CD4-positive, alpha-beta memory T cell (primary cell): ENCODE results near the gene PRR19. TPM values are rescaled to one million over a fixed set of nuclear protein-coding genes. Genes with fewer than 3 reads are reported as not detected.

ENCODE experiments used
- CTCF ChIA-PET: fragments of 350-600 bp; sonication (Branson Sonifier 250); formaldehyde crosslinking; loops from one replicate; lab custom pipeline; 2021; ENCODE audit warnings: inconsistent platforms; ENCODE audit not compliant: partially characterized antibody; lab: Charles Lee
- POLR2A ChIA-PET: fragments of 350-600 bp; sonication (Branson Sonifier 250); formaldehyde crosslinking; loops from one replicate; lab custom pipeline; 2021; ENCODE audit not compliant: partially characterized antibody; lab: Charles Lee
- DNase-seq, 5 donors: peaks; one replicate each; pipeline versions ENCODE4 v3.0.0 to v3.0.0-alpha.2; 2020 to 2022; ENCODE audit warnings: mixed read lengths in 1 of 5
- H3K27ac ChIP-seq: one replicate; pipeline ENCODE4 v1.7.0; 2013; ENCODE audit warnings: low read depth, low read length
- H3K27me3 ChIP-seq: 2 replicates; pipeline ENCODE4 v1.7.0; 2013; ENCODE audit warnings: mild to moderate bottlenecking, low read length, moderate library complexity; ENCODE audit not compliant: insufficient read depth
- H3K36me3 ChIP-seq: 2 replicates; pipeline ENCODE4 v1.7.0; 2013; ENCODE audit warnings: mild to moderate bottlenecking, low read length, moderate library complexity; ENCODE audit not compliant: insufficient read depth
- H3K4me1 ChIP-seq: 2 replicates; pipeline ENCODE4 v1.7.0; 2013; ENCODE audit warnings: mild to moderate bottlenecking, low read length, moderate library complexity; ENCODE audit not compliant: insufficient read depth
- H3K4me3 ChIP-seq, 2 donors: one replicate each; pipeline ENCODE4 v1.7.0; 2013; ENCODE audit warnings: low read length in 2 of 2, mild to moderate bottlenecking in 1 of 2
- H3K9me3 ChIP-seq, 2 donors: one replicate each; pipeline ENCODE4 v1.7.0; 2013; ENCODE audit warnings: low read length in 2 of 2, control low read depth in 1 of 2; ENCODE audit not compliant: control insufficient read depth in 1 of 2
- H3K27ac Mint-ChIP-seq, 7 donors: one replicate each; pipeline ENCODE4 v1.8.0; 2020 to 2021; ENCODE audit warnings: mixed read lengths in 7 of 7, mild to moderate bottlenecking in 6 of 7, inconsistent platforms in 3 of 7, moderate library complexity in 3 of 7
- H3K27me3 Mint-ChIP-seq, 2 donors: one replicate each; pipeline ENCODE4 v1.8.0; 2020 to 2021; ENCODE audit warnings: mixed read lengths in 2 of 2
- H3K36me3 Mint-ChIP-seq, 2 donors: one replicate each; pipeline ENCODE4 v1.8.0; 2020 to 2021; ENCODE audit warnings: mixed read lengths in 2 of 2, inconsistent platforms in 1 of 2, mild to moderate bottlenecking in 1 of 2
- H3K4me1 Mint-ChIP-seq, 4 donors: one replicate each; pipeline ENCODE4 v1.8.0; 2020 to 2021; ENCODE audit warnings: mixed read lengths in 4 of 4, mild to moderate bottlenecking in 1 of 4
- H3K4me3 Mint-ChIP-seq, 8 donors: one replicate each; pipeline ENCODE4 v1.8.0; 2020 to 2021; ENCODE audit warnings: mixed read lengths in 8 of 8, mild to moderate bottlenecking in 7 of 8, moderate library complexity in 6 of 8, inconsistent platforms in 3 of 8
- H3K9me3 Mint-ChIP-seq, 8 donors: one replicate each; pipeline ENCODE4 v1.8.0; 2020 to 2021; ENCODE audit warnings: mixed read lengths in 8 of 8, mild to moderate bottlenecking in 5 of 8, inconsistent platforms in 3 of 8, moderate library complexity in 1 of 8
- intact Hi-C: fragments of 100-400 bp; cut with micrococcal nuclease; formaldehyde crosslinking; loops from one replicate; pipeline ENCODE4 v1.15.1; 2023
- polyA plus RNA-seq, 2 donors: library from polyadenylated mRNA; unstranded; fragments of 300-500 nt; fragmentation: Illumina TruSeq; gene quantifications; one replicate each; pipeline ENCODE4 v1.2.3, GENCODE V29; 2021
- total RNA-seq, 2 experiments: library from RNA; stranded (reverse); gene quantifications; one replicate each; pipeline ENCODE4 v1.2.3, GENCODE V29; 2021

Gene PRR19
- total and polyA plus RNA-seq, 4 experiments from 2014 or later = 0.28 to 0.85 (median 0.56) TPM

GRCh38 chr19:42290523-42291434 is 11.2 kb upstream of the PRR19 start:
- Histone ChIP-seq H3K27ac (no peak overlapping the region), H3K27me3 (no peaks in the 10 kb centered on the region), H3K36me3 (peaks cover 43% of the 10 kb centered on the region), H3K4me3 (no peak overlapping the region), H3K4me1 (peaks cover 14% of the 10 kb centered on the region), H3K9me3 (no peaks in the 10 kb centered on the region)
- peak; percentile 43 to 61 (median 48) for DNase-seq
- Mint-ChIP-seq H3K27me3 (no peaks in the 10 kb centered on the region), H3K36me3 (peaks cover 9 to 55% of the 10 kb centered on the region in 2 donors), H3K27ac (no peak overlapping the region), H3K4me1 (peaks cover 8 to 19% (median 12%) of the 10 kb centered on the region in 4 donors), H3K4me3 (peak overlapping the region in 1 of 8 donors; percentile 20), H3K9me3 (no peaks in the 10 kb centered on the region)
- POLR2A ChIA-PET = no interaction called here
- intact Hi-C loops = no loop called here
- CTCF ChIA-PET = interaction anchor here (0.7 to 1.0 kb wide), 2 partner anchors 50 to 186 kb away, joined by 3 read pairs; no protein-coding TSS in a partner anchor

- Histone ChIP-seq H3K27ac (no peak overlapping the region), H3K36me3 (peaks cover 43% of the 10 kb centered on the region), H3K27me3 (no peaks in the 10 kb centered on the region), H3K4me1 (peaks cover 8% of the 10 kb centered on the region), H3K4me3 (no peak overlapping the region), H3K9me3 (no peaks in the 10 kb centered on the region)
- peak overlapping the region in 1 of 8 donors; percentile 8 for H3K4me3 Mint-ChIP-seq
- H3K9me3 Mint-ChIP-seq = no peaks in the 10 kb centered on the region
- H3K4me1 Mint-ChIP-seq = peaks cover 3 to 19% (median 10%) of the 10 kb centered on the region in 4 donors
- H3K27me3 Mint-ChIP-seq = no peaks in the 10 kb centered on the region
- intact Hi-C loops = no loop called here
- ChIA-PET POLR2A (interaction anchor here (1.0 kb wide), 1 partner anchor 9 kb away, joined by 3 read pairs; no protein-coding TSS in a partner anchor), CTCF (no interaction called here)
- peak in 1 of 5 donors; percentile 39 for DNase-seq
- peak overlapping the region in 4 of 7 donors; percentile 43 to 84 (median 67) for H3K27ac Mint-ChIP-seq
- H3K36me3 Mint-ChIP-seq = peaks cover 9 to 54% of the 10 kb centered on the region in 2 donors
These were observed 10.5 kb upstream of the PRR19 start for GRCh38 chr19:42291435-42291810.

GRCh38 chr19:42292042-42292960 is 9.6 kb upstream of the PRR19 start:
- peaks cover 3 to 19% (median 11%) of the 10 kb centered on the region in 4 donors for H3K4me1 Mint-ChIP-seq
- no peaks in the 10 kb centered on the region for H3K9me3 Mint-ChIP-seq
- intact Hi-C loops = no loop called here
- ChIA-PET POLR2A (interaction anchor here (1.0 to 1.2 kb wide), 2 partner anchors 10 to 41 kb away, joined by 3 read pairs; no protein-coding TSS in a partner anchor), CTCF (interaction anchor here (1.5 to 2.4 kb wide), 2 partner anchors 13 to 46 kb away, joined by 4 to 8 read pairs; no protein-coding TSS in a partner anchor)
- H3K4me3 ChIP-seq = no peak overlapping the region
- H3K27me3 Mint-ChIP-seq = no peaks in the 10 kb centered on the region
- peaks cover 38% of the 10 kb centered on the region for H3K36me3 ChIP-seq
- no peak overlapping the region for H3K27ac ChIP-seq
- no peaks in the 10 kb centered on the region for H3K9me3 ChIP-seq
- no peaks in the 10 kb centered on the region for H3K27me3 ChIP-seq
- peaks cover 8% of the 10 kb centered on the region for H3K4me1 ChIP-seq
- H3K4me3 Mint-ChIP-seq = no peak overlapping the region
- peaks cover 9 to 54% of the 10 kb centered on the region in 2 donors for H3K36me3 Mint-ChIP-seq
- peak overlapping the region in 4 of 7 donors; percentile 7 to 84 (median 67) for H3K27ac Mint-ChIP-seq
- DNase-seq = peak in 1 of 5 donors; percentile 26

GRCh38 chr19:42292963-42293362 is 9.0 kb upstream of the PRR19 start:
- ChIA-PET POLR2A (interaction anchor here (1.2 kb wide), 1 partner anchor 41 kb away, joined by 3 read pairs; no protein-coding TSS in a partner anchor), CTCF (interaction anchor here (1.1 to 2.4 kb wide), 3 partner anchors 13 to 198 kb away, joined by 3 to 8 read pairs (median 4); no protein-coding TSS in a partner anchor)
- intact Hi-C loops = no loop called here
- peak overlapping the region in 1 of 7 donors; percentile 59 for H3K27ac Mint-ChIP-seq
- Histone ChIP-seq H3K4me1 (peaks cover 8% of the 10 kb centered on the region), H3K27ac (no peak overlapping the region), H3K36me3 (peaks cover 31% of the 10 kb centered on the region), H3K9me3 (no peaks in the 10 kb centered on the region), H3K27me3 (no peaks in the 10 kb centered on the region), H3K4me3 (no peak overlapping the region)
- no peak overlapping the region for H3K4me3 Mint-ChIP-seq
- H3K27me3 Mint-ChIP-seq = no peaks in the 10 kb centered on the region
- no peaks in the 10 kb centered on the region for H3K9me3 Mint-ChIP-seq
- peaks cover 9 to 49% of the 10 kb centered on the region in 2 donors for H3K36me3 Mint-ChIP-seq
- peaks cover 3 to 19% (median 11%) of the 10 kb centered on the region in 4 donors for H3K4me1 Mint-ChIP-seq
- no peak for DNase-seq

- intact Hi-C loops = no loop called here
- peaks cover 26% of the 10 kb centered on the region for H3K36me3 ChIP-seq
- Mint-ChIP-seq H3K27ac (peak overlapping the region in 1 of 7 donors; percentile 37), H3K27me3 (no peaks in the 10 kb centered on the region), H3K4me3 (no peak overlapping the region), H3K36me3 (peaks cover 9 to 44% of the 10 kb centered on the region in 2 donors), H3K4me1 (peaks cover 3 to 19% (median 11%) of the 10 kb centered on the region in 4 donors), H3K9me3 (no peaks in the 10 kb centered on the region)
- ChIA-PET POLR2A (interaction anchor here (1.2 kb wide), 1 partner anchor 42 kb away, joined by 3 read pairs; no protein-coding TSS in a partner anchor), CTCF (interaction anchor here (0.6 to 3.4 kb wide), 5 partner anchors 14 to 198 kb away, joined by 3 to 22 read pairs (median 4); no protein-coding TSS in a partner anchor)
- peaks cover 8% of the 10 kb centered on the region for H3K4me1 ChIP-seq
- H3K4me3 ChIP-seq = no peak overlapping the region
- peak in 1 of 5 donors; percentile 12 for DNase-seq
- H3K9me3 ChIP-seq = no peaks in the 10 kb centered on the region
- no peak overlapping the region for H3K27ac ChIP-seq
- H3K27me3 ChIP-seq = no peaks in the 10 kb centered on the region
These were observed 8.4 kb upstream of the PRR19 start for GRCh38 chr19:42293540-42293939.

- CTCF ChIA-PET = interaction anchor here (0.6 to 3.4 kb wide), 5 partner anchors 47 to 199 kb away, joined by 3 to 22 read pairs (median 3); no protein-coding TSS in a partner anchor
- H3K36me3 Mint-ChIP-seq = peaks cover 9 to 40% of the 10 kb centered on the region in 2 donors
- Histone ChIP-seq H3K36me3 (peaks cover 22% of the 10 kb centered on the region), H3K27me3 (no peaks in the 10 kb centered on the region), H3K4me1 (peaks cover 8% of the 10 kb centered on the region), H3K9me3 (no peaks in the 10 kb centered on the region), H3K4me3 (no peak overlapping the region), H3K27ac (no peak overlapping the region)
- POLR2A ChIA-PET = no interaction called here
- H3K27me3 Mint-ChIP-seq = no peaks in the 10 kb centered on the region
- no peaks in the 10 kb centered on the region for H3K9me3 Mint-ChIP-seq
- peak overlapping the region in 1 of 7 donors; percentile 37 for H3K27ac Mint-ChIP-seq
- intact Hi-C loops = no loop called here
- no peak overlapping the region for H3K4me3 Mint-ChIP-seq
- peak in 1 of 5 donors; percentile 34 for DNase-seq
- peaks cover 3 to 19% (median 11%) of the 10 kb centered on the region in 4 donors for H3K4me1 Mint-ChIP-seq
These were observed 8.0 kb upstream of the PRR19 start for GRCh38 chr19:42293948-42294347.
